Progenitor cell of endocrine pancreas (in vitro differentiated cells): ENCODE results near the gene RAP1GAP. TPM values are rescaled to one million over a fixed set of nuclear protein-coding genes. Genes with fewer than 3 reads are reported as not detected.
A peak's percentile ranks its signal among the peaks of the same experiment; 100 is the strongest.

Source experiments
- DNase-seq: peaks from one replicate; pipeline ENCODE4 v3.0.0; 2021; ENCODE audit warnings: low spot score; ENCODE audit not compliant: unreplicated experiment
- H3K27ac Mint-ChIP-seq: 2 replicates; pipeline ENCODE4 v1.8.0; 2021; ENCODE audit warnings: mild to moderate bottlenecking, moderate library complexity, mixed read lengths
- H3K27me3 Mint-ChIP-seq: 2 replicates; pipeline ENCODE4 v1.8.0; 2021; ENCODE audit warnings: mixed read lengths
- H3K36me3 Mint-ChIP-seq: 2 replicates; pipeline ENCODE4 v1.8.0; 2022; ENCODE audit warnings: mixed read lengths; ENCODE audit not compliant: insufficient read depth
- H3K4me1 Mint-ChIP-seq: 2 replicates; pipeline ENCODE4 v1.8.0; 2021; ENCODE audit warnings: low read depth, mixed read lengths
- H3K4me3 Mint-ChIP-seq: 2 replicates; pipeline ENCODE4 v1.8.0; 2021; ENCODE audit warnings: low read depth, mild to moderate bottlenecking, moderate library complexity, mixed read lengths
- H3K9me3 Mint-ChIP-seq: 2 replicates; pipeline ENCODE4 v1.8.0; 2021; ENCODE audit warnings: low read depth, mixed read lengths
- CTCF ChIP-seq: fragments of 200-600 bp; sonication (generic); IDR thresholded peaks from one replicate; pipeline ENCODE4 v1.5.0; 2021; ENCODE audit warnings: antibody characterized with exemption, mild to moderate bottlenecking; ENCODE audit not compliant: unreplicated experiment
- total RNA-seq: library from RNA; stranded (reverse); gene quantifications from 2 replicates; pipeline ENCODE4 v1.2.1, GENCODE V29; 2021

The RAP1GAP gene
- total RNA-seq, 1 donor from 2014 or later = 15.3 TPM

GRCh38 chr1:21622466-21623315, 46.5 kb downstream of the RAP1GAP start:
- no peaks in the 10 kb centered on the region for H3K36me3 Mint-ChIP-seq
- H3K4me1 Mint-ChIP-seq = peaks cover 23% of the 10 kb centered on the region
- no peak overlapping the region for H3K27ac Mint-ChIP-seq
- H3K4me3 Mint-ChIP-seq = peak overlapping the region; percentile 70
- DNase-seq = peak; percentile 45
- TF ChIP-seq CTCF = no peak
- H3K27me3 Mint-ChIP-seq = peaks cover 19% of the 10 kb centered on the region
- no peaks in the 10 kb centered on the region for H3K9me3 Mint-ChIP-seq

- no peak overlapping the region for H3K27ac Mint-ChIP-seq
- no peaks in the 10 kb centered on the region for H3K9me3 Mint-ChIP-seq
- DNase-seq = no peak
- TF ChIP-seq CTCF = no peak
- H3K4me1 Mint-ChIP-seq = peaks cover 23% of the 10 kb centered on the region
- peaks cover 19% of the 10 kb centered on the region for H3K27me3 Mint-ChIP-seq
- peak overlapping the region; percentile 69 for H3K4me3 Mint-ChIP-seq
- no peaks in the 10 kb centered on the region for H3K36me3 Mint-ChIP-seq
Measured at GRCh38 chr1:21621761-21622436, 47.3 kb downstream of the RAP1GAP start.

GRCh38 chr1:21621051-21621450, 48.1 kb downstream of the RAP1GAP start:
- H3K36me3 Mint-ChIP-seq = no peaks in the 10 kb centered on the region

GRCh38 chr1:21620496-21620895, 48.7 kb downstream of the RAP1GAP start:
- Mint-ChIP-seq H3K36me3 (no peaks in the 10 kb centered on the region), H3K9me3 (no peaks in the 10 kb centered on the region), H3K4me3 (no peak overlapping the region), H3K4me1 (peaks cover 23% of the 10 kb centered on the region), H3K27me3 (peaks cover 20% of the 10 kb centered on the region), H3K27ac (no peak overlapping the region)
- TF ChIP-seq CTCF = no peak
- DNase-seq = no peak

More at GRCh38 chr1:21621051-21621450, 48.1 kb downstream of the RAP1GAP start:
- Mint-ChIP-seq H3K27ac (no peak overlapping the region), H3K27me3 (peaks cover 19% of the 10 kb centered on the region), H3K9me3 (no peaks in the 10 kb centered on the region), H3K4me3 (peak overlapping the region; percentile 69), H3K4me1 (peaks cover 23% of the 10 kb centered on the region)
- no peak for DNase-seq
- TF ChIP-seq CTCF = no peak

GRCh38 chr1:21620011-21620410, 49.1 kb downstream of the RAP1GAP start:
- Mint-ChIP-seq H3K9me3 (no peaks in the 10 kb centered on the region), H3K36me3 (no peaks in the 10 kb centered on the region), H3K27me3 (peaks cover 20% of the 10 kb centered on the region), H3K27ac (no peak overlapping the region), H3K4me3 (no peak overlapping the region), H3K4me1 (peaks cover 23% of the 10 kb centered on the region)
- no peak for DNase-seq
- no peak for TF ChIP-seq CTCF
